Motor neuron (in vitro differentiated cells): Measurements from ENCODE around the gene NGFR. TPM values are rescaled to one million over a fixed set of nuclear protein-coding genes. Genes with fewer than 3 reads are reported as not detected.

ENCODE experiments used
- ATAC-seq, 8 experiments: fragments of 200-7000 bp; cut with Tn5 transposase; replicated peaks in 6 of 8; 2 replicates each; pipeline ENCODE4 v1.8.0; 2021; ENCODE audit warnings: mild to moderate bottlenecking in 8 of 8, moderate library complexity in 8 of 8
- H3K27ac ChIP-seq, 2 donors: fragments of 250-450 bp; sonication (Bioruptor Pico); 2 replicates each; pipeline ENCODE4 v1.9.0; 2021; ENCODE audit warnings: antibody characterized with exemption in 2 of 2, mild to moderate bottlenecking in 2 of 2, moderate library complexity in 1 of 2
- H3K4me1 ChIP-seq, 2 donors: fragments of 250-450 bp; sonication (Bioruptor Pico); replicated peaks in 1 of 2; 2 replicates each; pipeline ENCODE4 v1.6.1; 2021; ENCODE audit warnings: antibody characterized with exemption in 2 of 2, mild to moderate bottlenecking in 2 of 2, moderate library complexity in 1 of 2
- H3K4me3 ChIP-seq, 5 donors: fragments of 250-450 bp; sonication (Bioruptor Pico); 2 replicates each; pipeline ENCODE4 v1.9.0; 2021; ENCODE audit warnings: antibody characterized with exemption in 5 of 5, mild to moderate bottlenecking in 5 of 5, moderate library complexity in 4 of 5
- WGBS, 10 experiments: fragments of 450-650 bp; shearing (Covaris generic); methylation state at CpG; one replicate each; pipeline ENCODE4 v1.0.0; 2022; 5-methylcytosine and 5-hydroxymethylcytosine counted together
- in situ Hi-C, 9 experiments: fragments of 400-800 bp; cut with MboI; loops; one replicate each; pipeline ENCODE4 v1.15.0; 2021; ENCODE audit warnings: low sequenced_read_pairs in 9 of 9, low pct_unique_long_range_greater_than_20kb in 2 of 9; ENCODE audit not compliant: unreplicated experiment in 9 of 9
- total RNA-seq, 8 experiments: library from RNA; unstranded; fragments of 300-600 nt; gene quantifications; 2 replicates each; pipeline versions ENCODE4 v1.2.3 to v1.2.4, GENCODE V29; 2022

Gene NGFR
- total RNA-seq, 8 experiments from 2014 or later: 0.45 to 139 (median 83.6) TPM

GRCh38 chr17:49471769-49472168 lies 23.3 kb upstream of the NGFR start:
- WGBS, 10 experiments: 20 to 100% (median 100%) methylated on average over 1 of the region's 1 CpG; no CpG with 5 or more reads in 4 of the 10 experiments
- in situ Hi-C loops: no loop called here
- H3K4me3 ChIP-seq: no peak overlapping the region
- peak overlapping the region; percentile 76 to 85 for H3K27ac ChIP-seq
- no peak for ATAC-seq
- peaks cover 56 to 60% of the 10 kb centered on the region in 2 donors for H3K4me1 ChIP-seq

DNA sequence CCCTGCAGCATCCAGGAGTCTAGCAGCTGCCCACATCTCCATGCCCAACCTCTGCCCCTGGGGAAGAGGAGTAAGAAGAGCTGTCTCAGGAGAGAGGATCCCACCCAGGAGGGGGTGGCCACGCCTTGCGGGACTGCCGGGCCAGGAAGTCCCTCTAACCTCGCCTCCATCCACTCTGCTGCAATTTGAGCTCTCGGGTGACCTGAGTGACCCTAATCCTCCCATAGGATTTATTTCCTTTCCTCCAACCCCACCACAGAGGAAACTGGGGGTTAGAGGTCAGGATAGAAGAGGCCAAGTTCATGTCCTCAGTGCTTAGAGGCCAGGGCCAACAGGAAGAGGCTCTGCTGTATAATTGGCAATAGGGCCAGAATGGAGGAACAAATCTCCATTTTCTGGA lies 22.6 kb upstream of the NGFR start:
- WGBS, 10 experiments: 79% methylated on average over 5 of the region's 5 CpGs; no CpG with 5 or more reads in 9 of the 10 experiments
- no peak for ATAC-seq
- no peak overlapping the region for H3K4me3 ChIP-seq
- in situ Hi-C loops: no loop called here
- no peak overlapping the region for H3K27ac ChIP-seq
- H3K4me1 ChIP-seq: peaks cover 56 to 60% of the 10 kb centered on the region in 2 donors

GRCh38 chr17:49473900-49474751 lies 21.0 kb upstream of the NGFR start:
- in situ Hi-C loops: no loop called here
- no peak overlapping the region for H3K27ac ChIP-seq
- 21 to 100% (median 64%) methylated on average over 1 to 7 of the region's 9 CpGs; no CpG with 5 or more reads in 3 of the 10 experiments for WGBS, 10 experiments
- H3K4me1 ChIP-seq: peaks cover 41 to 45% of the 10 kb centered on the region in 2 donors
- H3K4me3 ChIP-seq: no peak overlapping the region
- ATAC-seq: no peak

DNA sequence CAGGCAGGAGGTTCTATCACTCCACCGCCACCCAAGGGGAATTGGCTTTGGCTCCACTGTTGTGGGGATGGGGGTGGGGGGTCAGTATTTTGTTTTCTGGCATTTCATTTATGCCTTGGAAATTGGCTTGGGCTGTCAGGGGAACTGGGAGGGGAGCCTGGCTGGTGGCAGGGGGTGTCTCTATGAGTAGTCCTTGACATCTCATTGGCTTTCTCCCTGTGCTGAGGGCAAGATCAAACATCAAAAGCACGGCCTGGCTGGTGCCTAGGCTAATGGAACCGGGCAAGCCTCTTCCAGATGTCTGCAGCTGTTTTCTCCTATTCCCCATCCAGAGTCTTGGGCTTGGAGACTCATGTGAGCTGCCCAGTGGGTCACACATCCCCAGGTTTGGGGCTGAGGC lies 17.4 kb upstream of the NGFR start:
- Histone ChIP-seq H3K27ac (no peak overlapping the region), H3K4me1 (peaks cover 8 to 27% of the 10 kb centered on the region in 2 donors), H3K4me3 (no peak overlapping the region)
- ATAC-seq: no peak
- in situ Hi-C loops: no loop called here
- 30% methylated on average over 2 of the region's 3 CpGs; no CpG with 5 or more reads in 9 of the 10 experiments for WGBS, 10 experiments

GRCh38 chr17:49480836-49481615 lies 14.1 kb upstream of the NGFR start:
- Histone ChIP-seq H3K27ac (no peak overlapping the region), H3K4me3 (no peak overlapping the region), H3K4me1 (peaks cover 34 to 45% of the 10 kb centered on the region in 2 donors)
- in situ Hi-C loops: no loop called here
- peak in 3 of 8 experiments; percentile 45 to 71 (median 66) for ATAC-seq
- WGBS, 10 experiments: 0 to 100% (median 51%) methylated on average over 1 to 4 of the region's 5 CpGs; no CpG with 5 or more reads in 2 of the 10 experiments

DNA sequence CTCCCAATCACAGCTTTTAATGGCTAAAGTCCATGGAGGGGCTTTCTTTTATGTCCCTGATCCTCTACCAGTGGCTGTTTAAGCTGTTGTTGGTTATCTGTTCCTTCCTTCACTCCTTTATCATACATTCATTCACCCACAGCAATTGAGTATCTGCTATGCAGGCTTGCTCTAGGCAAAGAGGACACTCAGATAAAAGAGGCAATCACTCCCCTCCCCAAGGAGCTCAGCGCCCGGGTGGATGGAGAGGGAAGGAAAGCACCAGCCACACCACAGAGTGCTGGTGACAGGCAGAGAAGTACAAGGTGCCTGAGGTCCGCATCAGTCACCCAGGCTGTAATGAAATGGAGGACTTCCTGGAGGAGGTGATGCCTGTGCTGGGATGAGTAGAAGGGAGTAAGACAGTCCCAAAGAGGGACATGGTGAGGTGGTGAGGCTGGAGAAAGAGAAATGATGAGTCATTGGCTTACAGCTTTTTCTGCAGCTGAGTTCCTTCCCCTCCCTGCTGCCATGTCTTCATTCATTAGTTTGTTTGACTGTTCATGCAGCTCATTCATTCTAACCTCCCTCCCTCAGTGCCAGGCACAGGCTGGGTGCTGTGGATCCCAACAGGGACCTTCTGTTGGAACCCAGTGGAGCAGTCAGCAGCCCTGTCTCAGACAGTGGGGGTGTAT lies 12.8 kb upstream of the NGFR start:
- H3K4me1 ChIP-seq: peaks cover 46 to 58% of the 10 kb centered on the region in 2 donors
- in situ Hi-C loops: no loop called here
- H3K27ac ChIP-seq: no peak overlapping the region
- H3K4me3 ChIP-seq: no peak overlapping the region
- WGBS, 10 experiments: 45 to 93% (median 65%) methylated on average over 1 to 3 of the region's 3 CpGs; no CpG with 5 or more reads in 4 of the 10 experiments
- ATAC-seq: peak in 6 of 8 experiments; percentile 10 to 77 (median 56)

- WGBS, 10 experiments: 40 to 100% (median 68%) methylated on average over 3 to 6 of the region's 9 CpGs; no CpG with 5 or more reads in 2 of the 10 experiments
- ATAC-seq: peak in 1 of 8 experiments; percentile 0
- Histone ChIP-seq H3K4me3 (no peak overlapping the region), H3K4me1 (peaks cover 56 to 61% of the 10 kb centered on the region in 2 donors), H3K27ac (peak overlapping the region; percentile 75 to 83)
- in situ Hi-C loops: no loop called here
Measured at GRCh38 chr17:49483599-49484509, 11.2 kb upstream of the NGFR start.

GRCh38 chr17:49484588-49484987 lies 10.5 kb upstream of the NGFR start:
- Histone ChIP-seq H3K27ac (peak overlapping the region; percentile 77 to 83), H3K4me1 (peaks cover 56 to 57% of the 10 kb centered on the region in 2 donors), H3K4me3 (no peak overlapping the region)
- 0 to 80% (median 10%) methylated on average over 1 to 5 of the region's 10 CpGs; no CpG with 5 or more reads in 3 of the 10 experiments for WGBS, 10 experiments
- in situ Hi-C loops: no loop called here
- ATAC-seq: peak in 5 of 8 experiments; percentile 46 to 73 (median 54)

DNA sequence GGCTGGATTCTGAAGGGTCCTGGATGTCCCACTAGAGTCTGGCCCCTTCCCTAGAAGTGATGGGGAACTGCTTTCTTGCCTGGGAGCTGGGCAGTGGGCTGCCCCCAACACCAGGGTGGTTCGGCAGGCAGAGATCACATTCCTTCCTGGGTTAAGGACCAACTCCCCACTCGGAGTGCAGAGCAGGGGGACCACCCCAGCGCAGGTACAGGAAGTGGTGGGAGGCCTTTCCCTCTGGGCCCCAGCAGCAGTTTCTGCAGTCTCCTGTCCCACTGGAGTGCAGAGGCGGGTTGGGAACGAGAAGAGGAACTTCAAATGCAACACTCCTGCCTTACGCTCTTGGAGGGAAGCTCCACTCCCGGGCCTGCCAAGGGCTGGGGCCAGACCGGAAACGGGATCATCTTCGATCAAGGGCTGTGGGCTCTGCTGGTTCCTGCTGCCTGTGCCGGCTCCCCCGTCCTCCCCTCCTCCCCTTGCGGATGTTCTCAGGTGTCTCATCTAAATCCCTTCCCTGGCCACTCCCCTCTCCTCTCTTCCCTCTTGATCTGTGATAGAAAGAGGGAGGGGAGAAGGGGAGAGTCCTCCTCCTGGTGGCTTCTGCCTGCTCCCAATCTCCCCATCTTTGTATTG lies 9.0 kb upstream of the NGFR start:
- Histone ChIP-seq H3K4me3 (no peak overlapping the region), H3K4me1 (peaks cover 53 to 60% of the 10 kb centered on the region in 2 donors), H3K27ac (peak overlapping the region in 1 of 2 donors; percentile 83)
- 47 to 80% (median 60%) methylated on average over 1 to 8 of the region's 13 CpGs; no CpG with 5 or more reads in 7 of the 10 experiments for WGBS, 10 experiments
- in situ Hi-C loops: no loop called here
- peak in 4 of 8 experiments; percentile 6 to 35 (median 26) for ATAC-seq

DNA sequence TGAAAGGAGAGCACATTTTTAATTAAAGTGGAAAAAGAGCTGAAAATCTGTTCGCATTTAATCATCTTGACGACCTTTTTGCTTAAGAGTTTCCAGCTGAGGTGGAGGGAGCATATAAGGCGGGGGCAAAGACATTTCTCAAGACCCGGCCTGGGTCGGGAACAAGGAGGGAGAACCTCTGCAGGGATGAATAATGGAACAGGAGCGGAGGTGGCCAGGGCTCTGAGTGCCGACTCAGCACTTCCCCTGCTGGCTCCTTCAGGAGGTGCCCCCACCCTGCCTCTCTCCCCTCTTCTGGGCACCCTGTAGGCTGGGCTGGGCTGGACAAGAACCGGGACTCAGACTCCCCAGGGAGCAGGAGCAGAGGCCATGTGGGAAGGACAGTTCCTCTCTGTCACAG lies 7.9 kb upstream of the NGFR start:
- in situ Hi-C loops: no loop called here
- Histone ChIP-seq H3K4me3 (no peak overlapping the region), H3K4me1 (peaks cover 50 to 60% of the 10 kb centered on the region in 2 donors), H3K27ac (peak overlapping the region; percentile 67 to 83)
- peak in 5 of 8 experiments; percentile 50 to 76 (median 67) for ATAC-seq
- 31 to 60% (median 51%) methylated on average over 2 to 6 of the region's 8 CpGs; no CpG with 5 or more reads in 4 of the 10 experiments for WGBS, 10 experiments

GRCh38 chr17:49488612-49489011 lies 6.5 kb upstream of the NGFR start:
- 20 to 91% (median 69%) methylated on average over 1 to 6 of the region's 8 CpGs; no CpG with 5 or more reads in 5 of the 10 experiments for WGBS, 10 experiments
- ATAC-seq: no peak
- Histone ChIP-seq H3K27ac (no peak overlapping the region), H3K4me3 (no peak overlapping the region), H3K4me1 (peaks cover 41 to 49% of the 10 kb centered on the region in 2 donors)
- in situ Hi-C loops: no loop called here
